Transverse colon (tissue), 4 donors: ENCODE data around the gene RSBN1. TPM values are rescaled to one million over a fixed set of nuclear protein-coding genes. Genes with fewer than 3 reads are reported as not detected.

ENCODE experiments used
- DNase-seq: peaks from one replicate; pipeline ENCODE4 v3.0.0-alpha.2; 2019
- H3K27ac ChIP-seq, 4 donors: fragments of 200-600 bp; sonication (generic); 2 replicates each; pipeline ENCODE4 v1.5.1; 2016 to 2018; ENCODE audit warnings: inconsistent platforms in 4 of 4
- H3K27me3 ChIP-seq: fragments of 200-600 bp; sonication (generic); 2 replicates; pipeline ENCODE4 v1.5.1; 2017; ENCODE audit warnings: inconsistent platforms
- H3K36me3 ChIP-seq, 4 donors: fragments of 200-600 bp; sonication (generic); 2 replicates each; pipeline ENCODE4 v1.5.1; 2017 to 2019; ENCODE audit warnings: inconsistent platforms in 4 of 4
- H3K4me1 ChIP-seq, 4 donors: fragments of 200-600 bp; sonication (generic); 2 replicates each; pipeline ENCODE4 v1.5.1; 2017 to 2020; ENCODE audit warnings: inconsistent platforms in 4 of 4
- H3K4me3 ChIP-seq, 4 donors: fragments of 200-600 bp; sonication (generic); 1 replicate in 1 of 4; 2 replicates in 3 of 4; pipeline versions ENCODE4 v1.5.1 to v1.6.1; 2017 to 2019; ENCODE audit warnings: inconsistent platforms in 4 of 4
- H3K9me3 ChIP-seq, 2 donors: fragments of 200-600 bp; sonication (generic); 2 replicates each; pipeline ENCODE4 v1.5.1; 2017 to 2019; ENCODE audit warnings: inconsistent platforms in 2 of 2
- EP300 ChIP-seq: sonication (generic); formaldehyde crosslinking; IDR thresholded peaks from one replicate; pipeline ENCODE4 v1.6.1; 2017; ENCODE audit warnings: antibody characterized with exemption, low read depth
- POLR2A ChIP-seq: fragments of 450-650 bp; IDR thresholded peaks from one replicate; pipeline ENCODE4 v1.6.1; 2016; ENCODE audit warnings: antibody characterized with exemption, mild to moderate bottlenecking, moderate library complexity
- POLR2AphosphoS5 ChIP-seq, 3 donors: sonication (generic); formaldehyde crosslinking; IDR thresholded peaks; one replicate each; pipeline ENCODE4 v1.6.1; 2016; ENCODE audit warnings: antibody characterized with exemption in 3 of 3
- WGBS, 2 donors: methylation state at CpG; one replicate each; pipeline ENCODE4 v1.1.5; 2018; ENCODE audit warnings: low coverage in 1 of 2; 5-methylcytosine and 5-hydroxymethylcytosine counted together
- in situ Hi-C, 4 donors: fragments of 200-750 bp; cut with MboI; loops; one replicate each; pipeline versions ENCODE4 v1.15.0 to v1.15.1; 2017; ENCODE audit warnings: low sequenced_read_pairs in 3 of 4, low pct_ligation_motif_present in 1 of 4, low pct_unique_long_range_greater_than_20kb in 1 of 4
- intact Hi-C: fragments of 100-400 bp; cut with DNase I; formaldehyde crosslinking; loops from one replicate; pipeline ENCODE4 v1.15.1; 2023; ENCODE audit warnings: low total_unique reads
- total RNA-seq, 4 donors: library from RNA; depleted of rRNA; stranded (reverse); fragments of >200 nt; gene quantifications; one replicate each; pipeline ENCODE4 v1.1.0, GENCODE V29; 2016
- TF ChIP-seq, protein P1 (sequence below), 5 experiments: fragments of 200-600 bp in 3 of 5; fragments of 450-650 bp in 2 of 5; sonication (generic) in 3 of 5; IDR thresholded peaks; 1 replicate in 2 of 5; 2 replicates in 3 of 5; pipeline ENCODE4 v1.5.1; 2016 to 2017; ENCODE audit warnings: antibody characterized with exemption in 5 of 5, inconsistent platforms in 3 of 5, mild to moderate bottlenecking in 2 of 5, moderate library complexity in 1 of 5

The RSBN1 gene
- 10 to 100 TPM; 26.6 to 42.7 (median 31.8) TPM for total RNA-seq

DNA sequence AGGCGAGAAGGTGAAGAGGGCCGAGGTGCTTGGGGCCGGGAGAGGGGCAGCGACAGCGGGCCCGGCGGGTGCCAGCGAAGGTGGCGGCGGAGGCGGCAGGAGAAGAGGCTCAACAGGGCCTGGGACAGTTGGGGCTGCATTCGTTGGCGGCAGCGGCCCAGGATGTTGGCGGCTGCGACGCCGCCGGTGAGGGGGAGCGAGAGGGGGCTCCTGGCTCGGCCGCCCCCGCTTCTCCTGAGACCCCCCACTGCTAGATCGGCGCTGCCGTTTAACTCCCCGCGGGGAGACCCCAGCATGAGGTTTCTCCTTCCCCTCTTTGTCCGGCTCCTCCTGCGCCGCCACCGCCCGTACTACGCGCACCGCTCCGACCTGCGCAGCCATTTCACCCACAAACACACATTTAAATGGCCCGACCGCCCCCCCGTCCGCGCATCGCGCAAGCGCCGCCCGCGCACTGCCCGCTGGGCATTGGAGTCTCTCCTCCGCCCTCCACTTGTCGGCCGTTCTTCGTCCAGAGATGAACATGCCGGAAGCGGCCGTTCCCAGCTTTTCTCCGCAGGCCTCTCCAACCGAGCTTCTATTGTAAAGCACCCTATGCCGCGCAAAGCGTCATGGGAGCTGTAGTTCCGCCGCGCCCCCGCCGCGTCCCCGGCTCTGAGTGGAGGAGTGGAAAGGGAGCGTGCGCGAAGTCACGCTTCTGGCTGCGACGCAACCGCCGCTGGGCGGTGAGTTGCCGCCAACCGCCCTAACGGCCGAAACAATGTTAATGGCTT is at the start of gene RSBN1:
Gene RSBN1 (minus strand): TSS at position 589 of the 773 bp plus-strand sequence. CDS start 64 bp downstream, at position 525.
- 0% methylated on average over 2 to 66 of the region's 82 CpGs for WGBS, 2 donors
- TF ChIP-seq, protein P1, sequence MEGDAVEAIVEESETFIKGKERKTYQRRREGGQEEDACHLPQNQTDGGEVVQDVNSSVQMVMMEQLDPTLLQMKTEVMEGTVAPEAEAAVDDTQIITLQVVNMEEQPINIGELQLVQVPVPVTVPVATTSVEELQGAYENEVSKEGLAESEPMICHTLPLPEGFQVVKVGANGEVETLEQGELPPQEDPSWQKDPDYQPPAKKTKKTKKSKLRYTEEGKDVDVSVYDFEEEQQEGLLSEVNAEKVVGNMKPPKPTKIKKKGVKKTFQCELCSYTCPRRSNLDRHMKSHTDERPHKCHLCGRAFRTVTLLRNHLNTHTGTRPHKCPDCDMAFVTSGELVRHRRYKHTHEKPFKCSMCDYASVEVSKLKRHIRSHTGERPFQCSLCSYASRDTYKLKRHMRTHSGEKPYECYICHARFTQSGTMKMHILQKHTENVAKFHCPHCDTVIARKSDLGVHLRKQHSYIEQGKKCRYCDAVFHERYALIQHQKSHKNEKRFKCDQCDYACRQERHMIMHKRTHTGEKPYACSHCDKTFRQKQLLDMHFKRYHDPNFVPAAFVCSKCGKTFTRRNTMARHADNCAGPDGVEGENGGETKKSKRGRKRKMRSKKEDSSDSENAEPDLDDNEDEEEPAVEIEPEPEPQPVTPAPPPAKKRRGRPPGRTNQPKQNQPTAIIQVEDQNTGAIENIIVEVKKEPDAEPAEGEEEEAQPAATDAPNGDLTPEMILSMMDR (IDR thresholded peaks at IDR 0.05): peak in 3 of 5 experiments; percentile 16 to 46 (median 27)
- TF ChIP-seq POLR2A (peak; percentile 98), POLR2AphosphoS5 (IDR thresholded peaks at IDR 0.05) (peak; percentile 93 to 97 (median 95)), EP300 (peak; percentile 26)
- Histone ChIP-seq H3K27me3 (no peaks in the 10 kb centered on the region), H3K9me3 (no peaks in the 10 kb centered on the region), H3K36me3 (no peaks in the 10 kb centered on the region), H3K27ac (peak within 1 kb of the TSS; percentile 98 to 100 (median 98)), H3K4me1 (peaks cover 8 to 44% (median 26%) of the 10 kb centered on the region in 4 donors), H3K4me3 (peak within 1 kb of the TSS; percentile 90 to 98 (median 96))
- intact Hi-C loops (no loop called here), in situ Hi-C loops (loop anchor here in 1 of 4 donors (25.0 kb wide), 1 partner anchor 675 kb away; no protein-coding TSS in a partner anchor)
- DNase-seq: peak; percentile 99

- Histone ChIP-seq H3K4me1 (peaks cover 0 to 20% (median 0%) of the 10 kb centered on the region in 4 donors), H3K36me3 (no peaks in the 10 kb centered on the region), H3K27ac (no peak overlapping the region), H3K9me3 (no peaks in the 10 kb centered on the region), H3K4me3 (no peak overlapping the region), H3K27me3 (no peaks in the 10 kb centered on the region)
- intact Hi-C loops: no loop called here
- in situ Hi-C loops: no loop called here
- DNase-seq: no peak
- TF ChIP-seq, protein P1 (IDR thresholded peaks at IDR 0.05): no peak
- no peak for TF ChIP-seq POLR2AphosphoS5 (IDR thresholded peaks at IDR 0.05)
- TF ChIP-seq EP300: no peak
- no peak for TF ChIP-seq POLR2A
- WGBS, 2 donors: 95 to 100% methylated on average over 5 of the region's 5 CpGs
Observed at GRCh38 chr1:113861641-113862040, 49.4 kb upstream of the RSBN1 start.

- H3K4me1 ChIP-seq: peaks cover 0 to 20% (median 0%) of the 10 kb centered on the region in 4 donors
- H3K27me3 ChIP-seq: no peaks in the 10 kb centered on the region
- TF ChIP-seq, protein P1 (IDR thresholded peaks at IDR 0.05): no peak
- no peak for TF ChIP-seq POLR2AphosphoS5 (IDR thresholded peaks at IDR 0.05)
- no peak for TF ChIP-seq EP300
- TF ChIP-seq POLR2A: no peak
- no peak for DNase-seq
- in situ Hi-C loops: no loop called here
- no peaks in the 10 kb centered on the region for H3K36me3 ChIP-seq
- H3K27ac ChIP-seq: peak overlapping the region in 1 of 4 donors; percentile 16
- intact Hi-C loops: no loop called here
- no peaks in the 10 kb centered on the region for H3K9me3 ChIP-seq
- no peak overlapping the region for H3K4me3 ChIP-seq
- WGBS, 2 donors: 63 to 67% methylated on average over 3 of the region's 3 CpGs
Observed at GRCh38 chr1:113860891-113861290, 48.6 kb upstream of the RSBN1 start.

GRCh38 chr1:113859478-113860175 is 47.4 kb upstream of the RSBN1 start:
- Histone ChIP-seq H3K4me1 (peaks cover 0 to 20% (median 0%) of the 10 kb centered on the region in 4 donors), H3K9me3 (no peaks in the 10 kb centered on the region), H3K27me3 (no peaks in the 10 kb centered on the region), H3K36me3 (no peaks in the 10 kb centered on the region), H3K4me3 (no peak overlapping the region), H3K27ac (peak overlapping the region in 3 of 4 donors; percentile 2 to 26 (median 16))
- intact Hi-C loops (no loop called here), in situ Hi-C loops (no loop called here)
- 57 to 59% methylated on average over 3 of the region's 3 CpGs for WGBS, 2 donors
- DNase-seq: no peak
- TF ChIP-seq EP300: no peak
- TF ChIP-seq POLR2A: no peak
- no peak for TF ChIP-seq POLR2AphosphoS5 (IDR thresholded peaks at IDR 0.05)
- TF ChIP-seq, protein P1 (IDR thresholded peaks at IDR 0.05): no peak
